ENCODE data around the gene JAG2.
A peak's percentile ranks its signal among the peaks of the same experiment; 100 is the strongest.

The JAG2 gene

DNA sequence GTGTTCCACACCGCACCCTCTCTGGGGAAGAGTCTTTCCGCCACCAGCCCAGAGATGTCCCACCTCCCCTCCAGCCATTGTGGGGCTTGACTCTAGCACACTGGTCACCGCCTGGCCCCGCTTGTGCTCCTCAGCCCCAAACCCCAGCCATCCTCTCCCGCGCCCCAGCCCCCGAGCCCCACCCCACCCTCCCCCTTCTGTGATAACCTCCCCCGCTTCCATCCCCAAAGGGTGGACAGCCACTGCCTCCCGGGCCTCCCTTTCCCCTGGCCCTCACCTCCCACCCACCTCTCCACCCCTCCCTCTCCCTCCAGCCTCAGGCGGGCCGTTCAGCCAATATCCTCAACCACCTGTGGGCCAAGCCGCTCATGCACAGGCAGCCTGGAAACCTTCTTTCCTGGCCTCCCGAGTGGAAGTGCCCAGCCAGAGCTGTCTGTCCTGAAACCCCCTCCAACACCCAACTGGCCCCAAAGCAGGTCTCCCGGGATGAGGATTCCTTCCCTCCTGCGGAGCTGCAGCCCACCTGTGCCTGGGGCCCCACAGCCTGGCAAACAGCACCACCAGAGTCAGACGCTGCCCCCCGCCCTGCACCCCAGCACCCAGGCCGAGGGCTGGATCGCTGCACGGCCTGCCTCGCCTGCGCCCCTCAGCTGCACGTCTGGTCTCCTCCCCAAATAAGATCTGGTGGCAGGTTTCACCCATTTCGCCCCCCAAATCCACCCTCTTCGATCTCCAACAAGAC, 39.6 kb upstream of the JAG2 start:
- H3K4me1 Mint-ChIP-seq, result peaks cover 4% of the 10 kb centered on the region
- DNase-seq (no peak), ATAC-seq (no peak)
- H3K27ac Mint-ChIP-seq, result no peak overlapping the region
- no peak overlapping the region for H3K4me3 Mint-ChIP-seq
- H3K9me3 Mint-ChIP-seq, result no peaks in the 10 kb centered on the region
- no peaks in the 10 kb centered on the region for H3K36me3 Mint-ChIP-seq (ENCODE audit: low read depth)
- H3K27me3 Mint-ChIP-seq, result no peaks in the 10 kb centered on the region

DNA sequence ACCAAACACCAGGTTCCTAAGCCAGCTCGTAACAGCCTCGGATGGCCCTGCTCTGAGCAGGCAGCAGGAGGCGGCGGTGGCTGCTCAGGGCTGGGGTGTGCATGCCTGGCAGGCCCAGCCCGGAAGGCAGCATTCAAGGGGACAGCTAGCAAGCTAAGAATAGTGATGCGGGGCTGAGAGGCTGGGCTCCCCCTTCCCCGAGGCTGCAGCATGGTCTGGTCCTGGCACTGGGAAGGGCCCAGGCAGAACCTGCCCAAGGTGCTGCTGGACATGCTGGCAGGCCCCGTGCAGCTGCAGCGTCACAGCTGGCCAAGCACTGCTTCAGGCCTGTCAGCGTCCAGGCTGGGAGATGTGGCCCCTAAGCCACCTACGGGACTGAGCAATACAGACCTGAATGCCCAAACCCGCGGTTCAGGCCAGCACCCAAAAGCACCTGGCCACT, 38.9 kb upstream of the JAG2 start:
- H3K4me1 Mint-ChIP-seq, result peaks cover 4% of the 10 kb centered on the region
- H3K9me3 Mint-ChIP-seq, result no peaks in the 10 kb centered on the region
- DNase-seq (no peak), ATAC-seq (no peak)
- no peak overlapping the region for H3K27ac Mint-ChIP-seq
- no peaks in the 10 kb centered on the region for H3K27me3 Mint-ChIP-seq
- no peak overlapping the region for H3K4me3 Mint-ChIP-seq
- H3K36me3 Mint-ChIP-seq (ENCODE audit: low read depth), result no peaks in the 10 kb centered on the region

DNA sequence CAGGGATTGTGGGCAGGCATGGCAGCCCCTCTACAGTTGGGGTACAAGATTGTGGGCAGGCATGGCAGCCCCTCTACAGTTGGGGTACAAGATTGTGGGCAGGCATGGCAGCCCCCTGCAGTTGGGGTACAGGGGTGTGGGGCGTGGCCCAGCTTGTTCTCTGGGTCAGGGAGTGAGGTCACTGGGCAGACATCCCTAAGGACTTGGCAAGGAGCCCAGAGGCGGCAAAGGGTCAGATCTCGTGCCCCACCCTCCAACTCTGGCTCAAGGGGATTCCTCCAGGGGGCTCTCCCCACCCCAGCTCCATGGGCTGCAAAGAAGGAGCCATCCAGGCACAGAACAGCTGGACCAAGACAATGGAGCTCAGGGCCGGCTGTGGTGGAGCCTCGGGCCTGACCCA, 38.3 kb upstream of the JAG2 start:
- peaks cover 6% of the 10 kb centered on the region for H3K4me1 Mint-ChIP-seq
- H3K27ac Mint-ChIP-seq, result no peak overlapping the region
- ATAC-seq (no peak), DNase-seq (no peak)
- no peaks in the 10 kb centered on the region for H3K36me3 Mint-ChIP-seq (ENCODE audit: low read depth)
- H3K4me3 Mint-ChIP-seq, result no peak overlapping the region
- no peaks in the 10 kb centered on the region for H3K9me3 Mint-ChIP-seq
- no peaks in the 10 kb centered on the region for H3K27me3 Mint-ChIP-seq

GRCh38 chr14:105205673-105206208, 37.2 kb upstream of the JAG2 start:
- Mint-ChIP-seq H3K9me3 (no peaks in the 10 kb centered on the region), H3K27ac (no peak overlapping the region), H3K36me3 (ENCODE audit: low read depth) (no peaks in the 10 kb centered on the region), H3K27me3 (peaks cover under 1% of the 10 kb centered on the region), H3K4me1 (peaks cover 9% of the 10 kb centered on the region), H3K4me3 (no peak overlapping the region)
- DNase-seq (no peak), ATAC-seq (no peak)

- no peaks in the 10 kb centered on the region for H3K9me3 Mint-ChIP-seq
Observed at GRCh38 chr14:105204931-105205672, 36.5 kb upstream of the JAG2 start.

DNA sequence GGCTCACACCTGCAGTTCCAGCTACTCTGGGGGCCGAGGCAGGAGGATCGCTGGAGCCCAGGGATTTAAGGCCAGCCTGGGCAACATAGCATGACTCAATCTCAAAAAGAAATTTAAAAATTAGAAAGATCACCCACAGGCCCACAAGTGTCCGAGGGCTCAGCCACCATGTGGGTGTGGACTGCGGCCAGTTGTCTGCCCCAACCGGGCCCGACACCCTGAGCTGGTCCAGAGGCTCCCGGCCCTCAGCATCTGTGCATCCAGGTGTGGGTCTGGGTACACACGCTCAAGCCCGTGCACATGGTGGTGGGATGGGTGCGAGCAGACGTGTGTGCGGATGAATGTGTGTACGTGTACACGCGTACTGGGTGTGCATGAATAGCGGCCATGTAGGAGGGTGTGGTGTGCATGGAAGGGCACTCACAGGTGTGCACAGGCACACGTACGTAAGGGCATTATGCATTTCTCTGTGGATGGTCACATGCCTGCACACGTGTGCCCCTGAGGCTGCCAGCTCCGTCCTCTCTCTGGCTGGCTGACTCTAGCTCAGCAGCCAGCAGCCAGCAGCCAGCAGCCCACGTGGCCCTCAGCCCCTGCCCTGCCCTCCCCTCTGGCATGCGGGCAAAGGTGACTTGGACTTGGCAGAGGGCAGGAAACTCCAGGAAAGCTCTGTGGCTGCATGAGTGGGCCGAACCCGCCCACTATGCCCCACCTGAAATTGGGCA, 35.8 kb upstream of the JAG2 start:
- DNase-seq (no peak), ATAC-seq (no peak)
- Mint-ChIP-seq H3K36me3 (ENCODE audit: low read depth) (no peaks in the 10 kb centered on the region), H3K4me1 (peaks cover 9% of the 10 kb centered on the region), H3K27ac (no peak overlapping the region), H3K9me3 (no peaks in the 10 kb centered on the region), H3K27me3 (peaks cover 10% of the 10 kb centered on the region), H3K4me3 (no peak overlapping the region)

More at GRCh38 chr14:105204931-105205672, 36.5 kb upstream of the JAG2 start:
- Mint-ChIP-seq H3K27ac (no peak overlapping the region), H3K27me3 (peaks cover 6% of the 10 kb centered on the region), H3K4me1 (peaks cover 9% of the 10 kb centered on the region), H3K4me3 (no peak overlapping the region), H3K36me3 (ENCODE audit: low read depth) (no peaks in the 10 kb centered on the region)
- no peak for ATAC-seq
- no peak for DNase-seq

- no peak for ATAC-seq
- H3K27me3 Mint-ChIP-seq, result peaks cover 14% of the 10 kb centered on the region
- H3K36me3 Mint-ChIP-seq (ENCODE audit: low read depth), result no peaks in the 10 kb centered on the region
- H3K4me3 Mint-ChIP-seq, result no peak overlapping the region
- peaks cover 9% of the 10 kb centered on the region for H3K4me1 Mint-ChIP-seq
- H3K27ac Mint-ChIP-seq, result no peak overlapping the region
- DNase-seq, result no peak
- H3K9me3 Mint-ChIP-seq, result no peaks in the 10 kb centered on the region
Observed at GRCh38 chr14:105203701-105204100, 35.1 kb upstream of the JAG2 start.

- H3K27ac Mint-ChIP-seq, result no peak overlapping the region
- ATAC-seq (no peak), DNase-seq (peak; percentile 77)
- no peaks in the 10 kb centered on the region for H3K36me3 Mint-ChIP-seq (ENCODE audit: low read depth)
- H3K4me3 Mint-ChIP-seq, result no peak overlapping the region
- H3K9me3 Mint-ChIP-seq, result no peaks in the 10 kb centered on the region
- H3K4me1 Mint-ChIP-seq, result peaks cover 9% of the 10 kb centered on the region
- H3K27me3 Mint-ChIP-seq, result peaks cover 18% of the 10 kb centered on the region
Observed at GRCh38 chr14:105203057-105203531, 34.5 kb upstream of the JAG2 start.

DNA sequence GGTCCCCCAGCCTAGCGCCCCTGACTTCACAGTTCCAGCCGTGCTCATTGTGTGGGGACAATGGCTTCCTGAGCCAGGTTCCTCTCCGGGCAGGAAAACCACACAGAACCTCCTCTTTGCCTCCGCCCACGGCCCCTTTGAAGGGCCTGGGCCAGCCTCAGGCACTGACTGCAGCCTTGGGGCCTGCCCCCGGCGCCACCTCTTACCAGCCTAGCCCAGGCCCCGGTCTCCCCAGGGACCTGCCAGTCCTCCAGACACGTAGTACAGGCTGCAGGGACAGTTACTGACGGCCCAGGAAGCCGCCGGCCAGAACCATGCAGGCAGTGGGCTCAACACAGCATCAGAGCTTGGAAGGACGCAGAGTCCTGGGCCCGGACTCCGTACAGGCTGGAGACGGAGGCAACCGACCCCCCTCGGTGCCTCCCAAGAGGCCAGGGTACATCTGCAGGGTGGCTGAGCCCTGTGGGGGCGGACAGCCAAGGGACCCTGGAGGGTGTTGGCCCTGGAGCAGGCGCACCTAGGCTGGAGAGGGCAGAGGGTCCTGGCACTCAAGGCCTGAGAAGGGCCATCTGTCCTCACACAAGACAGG, 33.4 kb upstream of the JAG2 start:
- Mint-ChIP-seq H3K4me3 (no peak overlapping the region), H3K27me3 (peaks cover 22% of the 10 kb centered on the region), H3K36me3 (ENCODE audit: low read depth) (no peaks in the 10 kb centered on the region), H3K27ac (no peak overlapping the region), H3K4me1 (peaks cover 9% of the 10 kb centered on the region), H3K9me3 (no peaks in the 10 kb centered on the region)
- peak; percentile 67 for ATAC-seq
- DNase-seq, result peak; percentile 62

GRCh38 chr14:105201156-105201924, 32.8 kb upstream of the JAG2 start:
- H3K27me3 Mint-ChIP-seq, result peaks cover 22% of the 10 kb centered on the region
- no peaks in the 10 kb centered on the region for H3K36me3 Mint-ChIP-seq (ENCODE audit: low read depth)
- no peak overlapping the region for H3K4me3 Mint-ChIP-seq
- ATAC-seq (peak; percentile 6), DNase-seq (no peak)
- H3K27ac Mint-ChIP-seq, result no peak overlapping the region
- H3K4me1 Mint-ChIP-seq, result peaks cover 9% of the 10 kb centered on the region
- no peaks in the 10 kb centered on the region for H3K9me3 Mint-ChIP-seq

DNA sequence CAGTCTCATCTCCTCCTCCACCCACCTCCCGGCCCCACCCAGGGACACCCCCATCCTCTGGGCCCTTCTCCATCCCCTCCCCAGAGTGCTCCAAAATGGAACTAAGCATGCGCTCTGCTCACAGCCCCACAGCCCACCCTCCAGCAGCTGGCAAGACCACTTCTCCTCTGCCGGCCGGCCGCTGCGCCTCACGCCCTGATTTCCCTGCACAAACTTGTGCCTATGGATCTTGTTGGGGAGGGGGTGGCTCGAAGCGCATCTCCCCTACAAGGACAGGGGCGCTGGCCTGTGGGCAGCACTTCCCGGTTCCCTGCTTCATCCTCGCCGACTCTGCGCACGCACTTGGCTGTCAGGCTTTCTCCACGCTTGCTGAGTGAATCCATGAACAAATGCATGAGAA, 32.1 kb upstream of the JAG2 start:
- DNase-seq (no peak), ATAC-seq (no peak)
- no peaks in the 10 kb centered on the region for H3K9me3 Mint-ChIP-seq
- peaks cover 26% of the 10 kb centered on the region for H3K27me3 Mint-ChIP-seq
- peaks cover 16% of the 10 kb centered on the region for H3K4me1 Mint-ChIP-seq
- no peak overlapping the region for H3K27ac Mint-ChIP-seq
- H3K36me3 Mint-ChIP-seq (ENCODE audit: low read depth), result no peaks in the 10 kb centered on the region
- H3K4me3 Mint-ChIP-seq, result no peak overlapping the region

- Mint-ChIP-seq H3K4me1 (peaks cover 17% of the 10 kb centered on the region), H3K4me3 (no peak overlapping the region), H3K9me3 (no peaks in the 10 kb centered on the region), H3K27me3 (peaks cover 30% of the 10 kb centered on the region), H3K27ac (no peak overlapping the region), H3K36me3 (ENCODE audit: low read depth) (no peaks in the 10 kb centered on the region)
- ATAC-seq, result no peak
- DNase-seq, result no peak
Observed at GRCh38 chr14:105200074-105200473, 31.5 kb upstream of the JAG2 start.

DNA sequence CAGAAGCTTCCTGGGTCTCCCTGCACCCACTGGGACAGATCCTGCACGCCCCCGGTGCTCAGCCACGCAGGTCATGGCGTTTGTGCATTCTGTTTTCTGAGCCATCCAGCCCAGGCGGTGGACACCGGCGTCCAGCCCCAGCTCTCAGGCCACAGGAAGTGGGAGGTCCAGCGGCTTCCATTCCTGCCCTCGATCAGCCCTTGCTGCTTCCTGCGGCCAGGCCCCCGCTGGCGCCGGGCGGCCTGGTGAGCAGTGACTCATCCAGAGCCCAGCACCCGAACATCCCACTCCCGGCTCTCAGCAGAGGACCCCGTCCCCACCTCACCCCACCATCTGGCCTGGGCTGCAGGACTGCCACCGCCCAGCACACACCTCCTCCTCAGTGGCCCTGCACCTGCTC, 30.5 kb upstream of the JAG2 start:
- Mint-ChIP-seq H3K27ac (no peak overlapping the region), H3K4me3 (no peak overlapping the region), H3K4me1 (peaks cover 22% of the 10 kb centered on the region), H3K36me3 (ENCODE audit: low read depth) (no peaks in the 10 kb centered on the region), H3K9me3 (no peaks in the 10 kb centered on the region), H3K27me3 (peaks cover 37% of the 10 kb centered on the region)
- ATAC-seq (no peak), DNase-seq (no peak)

GRCh38 chr14:105198588-105198987, 30.0 kb upstream of the JAG2 start:
- no peaks in the 10 kb centered on the region for H3K36me3 Mint-ChIP-seq (ENCODE audit: low read depth)
- H3K27me3 Mint-ChIP-seq, result peaks cover 37% of the 10 kb centered on the region
- ATAC-seq (no peak), DNase-seq (no peak)
- H3K4me3 Mint-ChIP-seq, result no peak overlapping the region
- peaks cover 26% of the 10 kb centered on the region for H3K4me1 Mint-ChIP-seq
- no peaks in the 10 kb centered on the region for H3K9me3 Mint-ChIP-seq
- H3K27ac Mint-ChIP-seq, result no peak overlapping the region

Measured in activated naive CD8-positive, alpha-beta T cell treated with anti-CD3 and anti-CD28 coated beads, Interleukin-2, amount 50 U/mL, for 24 hours (primary cell).